Measurements from ENCODE around the gene POMGNT2.

POMGNT2 gene

GRCh38 chr3:43102773-43103480 is 3.0 kb downstream of the POMGNT2 start:
- DNase-seq = peak; percentile 58

GRCh38 chr3:43098761-43099160 is 7.1 kb downstream of the POMGNT2 start:
- no peak for DNase-seq

DNA sequence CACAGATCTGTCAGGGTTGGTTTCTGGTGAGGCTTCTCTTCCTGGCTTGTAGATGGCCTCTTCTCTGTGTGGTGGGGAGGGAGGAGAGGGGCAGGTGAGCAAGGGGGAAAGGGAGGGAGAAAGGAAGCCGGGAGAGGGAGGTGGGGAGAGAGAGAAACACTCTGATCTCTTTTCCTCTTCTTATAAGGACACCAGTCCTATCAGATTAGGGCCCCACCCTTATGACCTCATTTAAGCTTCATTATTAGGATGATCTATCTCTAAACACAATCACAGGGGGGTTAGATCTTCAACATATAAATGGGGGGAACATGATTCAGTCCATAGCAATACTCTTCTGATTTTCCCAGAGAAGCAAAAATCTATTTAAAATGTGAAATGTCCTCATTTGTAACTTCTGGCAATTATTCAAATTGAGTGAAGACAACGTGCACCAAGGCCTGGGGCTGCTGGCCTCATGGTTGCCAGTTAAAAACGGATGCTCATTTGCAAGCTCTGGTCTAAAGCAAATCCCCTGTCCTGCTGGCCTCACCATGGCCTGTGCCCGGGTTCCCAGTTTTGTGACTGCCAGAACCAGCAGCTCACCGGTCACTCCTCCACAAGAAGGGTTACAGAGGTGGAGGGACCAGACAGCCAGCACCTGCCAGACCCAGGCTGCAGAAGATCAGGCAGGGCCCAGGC is 8.3 kb downstream of the POMGNT2 start:
- DNase-seq = no peak

DNA sequence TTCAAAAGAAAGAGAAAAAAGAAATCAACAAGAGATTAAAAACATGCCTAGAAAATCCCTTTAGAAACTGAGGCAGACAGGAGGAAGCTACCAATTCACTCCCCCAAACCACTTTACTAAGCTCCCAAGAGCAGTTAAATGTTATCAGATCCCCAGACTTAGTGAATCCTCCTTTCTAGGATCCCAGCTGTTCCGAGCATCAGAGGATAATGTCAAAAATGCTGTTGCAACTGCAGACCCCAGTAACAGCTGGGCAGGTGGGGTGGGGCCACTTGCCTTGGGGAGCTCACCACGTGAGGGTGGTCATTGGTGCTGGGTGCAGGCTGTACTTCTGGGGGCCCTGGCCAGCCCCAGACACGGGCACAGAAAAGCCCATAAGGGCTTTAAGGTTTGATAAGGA is 9.1 kb downstream of the POMGNT2 start:
- no peak for DNase-seq

GRCh38 chr3:43095370-43095769 is 10.5 kb downstream of the POMGNT2 start:
- DNase-seq = no peak

DNA sequence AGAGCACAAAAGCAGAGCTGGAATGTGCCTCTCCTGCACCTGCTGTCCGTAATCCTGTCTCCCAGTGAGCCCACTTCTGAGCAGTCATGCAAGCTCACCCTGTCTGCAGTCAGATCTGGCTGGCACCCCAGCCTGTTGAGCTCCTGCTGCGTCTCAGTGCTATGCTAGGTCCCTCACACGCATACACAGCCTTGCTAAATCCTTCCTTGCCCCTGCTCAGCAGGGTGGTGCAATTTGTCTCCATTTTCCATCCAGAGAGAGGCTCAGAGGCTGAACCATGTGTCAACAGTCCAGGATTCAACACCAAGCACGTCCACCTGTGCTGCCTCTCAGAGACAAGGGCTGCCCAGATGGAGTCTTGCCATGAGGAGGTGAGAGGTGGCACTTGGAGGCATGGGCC is 11.0 kb downstream of the POMGNT2 start:
- DNase-seq = peak; percentile 40

- DNase-seq = no peak
Observed at GRCh38 chr3:43094381-43094780, 11.5 kb downstream of the POMGNT2 start.

DNA sequence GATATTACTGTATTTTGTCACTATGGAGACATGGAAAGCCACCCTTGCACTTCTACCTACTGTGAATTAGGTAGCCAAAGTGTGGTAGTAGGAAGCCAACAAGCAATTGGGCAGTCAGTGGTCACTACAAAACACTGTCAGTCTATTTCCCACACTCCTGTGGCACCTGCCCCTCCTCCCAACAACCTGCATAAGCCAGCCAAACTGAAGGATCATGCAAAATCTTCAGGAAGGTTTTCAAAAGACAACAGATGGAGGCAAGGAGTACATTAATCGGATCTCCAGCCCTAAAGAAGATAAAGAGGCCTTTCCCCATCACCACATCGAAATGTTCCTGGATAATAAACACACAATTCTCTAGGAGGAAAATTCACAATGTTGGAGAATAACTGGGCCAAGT is 11.9 kb downstream of the POMGNT2 start:
- DNase-seq = no peak

- DNase-seq = no peak
Observed at GRCh38 chr3:43093006-43093405, 12.9 kb downstream of the POMGNT2 start.

DNA sequence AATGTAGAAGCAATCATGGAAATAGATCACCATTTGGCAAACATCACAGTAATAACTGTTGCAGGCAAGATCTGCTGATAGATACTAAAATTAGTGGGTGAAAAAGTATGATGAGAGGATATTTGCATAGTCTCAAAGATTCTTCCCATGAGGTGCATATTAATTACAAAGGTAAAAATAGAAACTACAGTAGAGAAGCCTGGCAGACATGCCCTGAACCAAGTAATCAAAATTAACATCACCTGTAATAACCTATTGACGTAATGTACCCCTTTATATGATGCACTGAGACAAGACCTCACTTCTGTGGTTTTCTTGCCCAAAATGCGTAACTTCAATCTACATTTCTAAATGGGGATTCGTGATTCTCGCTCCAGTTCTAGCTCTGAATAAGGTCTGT is 14.4 kb downstream of the POMGNT2 start:
- no peak for DNase-seq

GRCh38 chr3:43090238-43090637 is 15.6 kb downstream of the POMGNT2 start:
- DNase-seq = no peak

- DNase-seq = no peak
Observed at GRCh38 chr3:43089081-43089480, 16.8 kb downstream of the POMGNT2 start.

DNA sequence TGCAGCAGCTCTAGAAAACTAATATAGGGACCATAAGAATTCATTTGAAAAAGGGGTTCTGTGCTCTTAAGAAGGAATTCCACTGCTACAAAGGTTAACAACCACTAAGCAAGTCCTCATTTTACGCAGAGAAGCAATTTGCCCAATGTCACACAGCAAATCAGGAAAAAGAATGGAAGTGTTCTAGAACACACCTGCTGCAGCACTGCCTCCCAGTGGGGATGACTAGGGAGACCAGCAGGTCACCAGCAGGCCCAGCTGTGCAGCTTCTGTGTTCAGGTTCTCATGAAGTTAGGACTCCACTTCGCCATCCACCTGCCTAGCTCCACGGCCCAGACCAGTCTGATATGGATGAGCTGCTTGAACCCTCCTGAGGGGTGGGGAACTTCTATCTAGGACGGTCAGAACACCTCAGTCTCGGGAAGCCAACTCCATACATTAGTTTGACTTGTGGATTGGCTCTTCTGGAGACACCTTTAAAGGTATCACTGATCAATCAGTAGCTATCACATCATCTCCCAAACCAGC is 18.6 kb downstream of the POMGNT2 start:
- no peak for DNase-seq

GRCh38 chr3:43086460-43087165 is 19.3 kb downstream of the POMGNT2 start:
- DNase-seq = no peak

DNA sequence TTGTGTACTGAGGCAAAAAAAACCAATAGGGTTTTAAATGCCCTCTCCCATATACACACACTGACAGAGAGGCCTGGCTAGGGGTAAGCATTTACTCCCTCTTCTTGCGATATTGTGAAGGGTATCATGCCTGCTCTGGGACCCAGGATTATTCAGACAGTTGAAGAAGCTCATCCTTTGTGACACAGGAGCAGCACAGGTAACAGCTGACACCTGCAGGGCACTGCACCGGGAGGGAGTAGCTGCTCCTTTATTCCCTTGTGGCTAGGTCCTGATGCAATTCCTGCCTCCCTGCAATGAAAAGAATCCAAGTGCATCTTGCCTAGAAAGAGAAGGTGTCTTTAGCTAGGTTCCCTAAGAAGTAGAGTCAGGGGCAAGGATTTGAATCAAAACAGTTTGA is 23.4 kb downstream of the POMGNT2 start:
- DNase-seq = no peak

- no peak for DNase-seq
Observed at GRCh38 chr3:43081796-43082195, 24.1 kb downstream of the POMGNT2 start.

DNA sequence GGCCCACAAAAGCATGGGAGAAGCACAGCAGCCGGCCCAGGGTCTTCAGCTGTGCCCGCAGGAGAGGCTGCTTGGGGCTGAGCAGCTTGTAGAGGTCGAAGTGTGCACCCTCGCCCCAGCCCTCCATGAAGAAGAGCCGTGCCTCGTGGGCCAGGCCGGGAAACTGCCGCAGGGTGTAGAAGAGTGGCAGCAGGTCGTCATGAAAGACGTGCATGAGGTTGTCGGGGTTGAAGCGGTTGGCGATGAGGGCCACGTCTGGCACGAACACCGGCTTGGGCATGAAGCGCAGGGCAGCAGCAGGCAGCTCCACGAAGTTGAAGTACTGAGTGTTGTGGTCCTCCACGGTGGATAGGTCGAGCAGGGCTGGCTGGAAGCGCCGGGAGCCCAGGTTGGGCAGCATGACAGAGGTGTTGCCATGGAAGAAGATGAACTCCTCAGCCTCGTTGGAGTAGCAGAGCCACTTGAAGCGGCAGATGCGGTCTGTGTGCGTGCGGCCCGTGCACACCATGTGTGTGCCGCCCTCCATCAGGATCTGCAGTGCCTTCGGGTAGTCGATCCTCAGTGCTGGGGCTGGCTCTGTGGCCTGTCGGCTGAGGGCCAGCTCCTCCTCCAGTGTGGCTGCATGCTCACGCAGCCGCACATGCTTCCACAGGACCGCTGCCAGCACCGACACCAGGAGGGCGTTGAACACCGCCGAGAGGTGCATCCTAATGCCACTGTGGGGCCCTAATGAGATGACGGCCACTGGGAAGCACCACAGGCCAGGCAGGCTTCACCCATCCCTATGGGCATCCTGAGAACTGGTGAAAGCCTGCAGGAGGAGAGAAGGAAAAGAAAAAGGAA is 24.9 kb downstream of the POMGNT2 start:
- no peak for DNase-seq

GRCh38 chr3:43079536-43080332 is 26.1 kb downstream of the POMGNT2 start:
- DNase-seq = no peak

- no peak for DNase-seq
Observed at GRCh38 chr3:43077707-43078106, 28.2 kb downstream of the POMGNT2 start.

GRCh38 chr3:43077261-43077660 is 28.6 kb downstream of the POMGNT2 start:
- no peak for DNase-seq

DNA sequence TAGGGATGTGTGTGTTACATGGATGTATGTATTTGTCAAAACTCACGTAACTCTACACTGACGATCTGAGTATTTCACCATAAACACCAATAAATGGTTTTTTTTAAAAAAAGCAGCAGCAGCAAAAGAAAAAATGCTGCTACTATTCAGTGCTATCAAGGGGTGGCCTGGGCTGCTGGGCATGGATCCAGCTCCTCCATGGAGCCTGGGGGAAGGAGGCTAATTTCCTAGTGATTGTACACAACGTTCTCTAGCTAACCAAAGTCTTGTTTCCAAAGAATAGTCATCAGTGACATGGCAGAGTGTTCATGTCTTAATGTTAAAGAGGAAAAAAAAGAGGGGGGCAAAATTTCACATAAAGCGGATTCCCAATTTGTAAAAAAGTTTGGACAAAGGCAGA is 29.0 kb downstream of the POMGNT2 start:
- DNase-seq = no peak

Data from NCI-H146 (cell line).